Measurements from ENCODE around the gene SHROOM4. TPM values are rescaled to one million over a fixed set of nuclear protein-coding genes. Genes with fewer than 3 reads are reported as not detected.

The SHROOM4 gene
- total and polyA plus RNA-seq, 2 donors (not counting 1 experiment from before 2014, with no cell fraction given) = not detected

GRCh38 chrX:50697691-50698090 is 116.3 kb downstream of the SHROOM4 start:
- TF ChIP-seq, protein P1, sequence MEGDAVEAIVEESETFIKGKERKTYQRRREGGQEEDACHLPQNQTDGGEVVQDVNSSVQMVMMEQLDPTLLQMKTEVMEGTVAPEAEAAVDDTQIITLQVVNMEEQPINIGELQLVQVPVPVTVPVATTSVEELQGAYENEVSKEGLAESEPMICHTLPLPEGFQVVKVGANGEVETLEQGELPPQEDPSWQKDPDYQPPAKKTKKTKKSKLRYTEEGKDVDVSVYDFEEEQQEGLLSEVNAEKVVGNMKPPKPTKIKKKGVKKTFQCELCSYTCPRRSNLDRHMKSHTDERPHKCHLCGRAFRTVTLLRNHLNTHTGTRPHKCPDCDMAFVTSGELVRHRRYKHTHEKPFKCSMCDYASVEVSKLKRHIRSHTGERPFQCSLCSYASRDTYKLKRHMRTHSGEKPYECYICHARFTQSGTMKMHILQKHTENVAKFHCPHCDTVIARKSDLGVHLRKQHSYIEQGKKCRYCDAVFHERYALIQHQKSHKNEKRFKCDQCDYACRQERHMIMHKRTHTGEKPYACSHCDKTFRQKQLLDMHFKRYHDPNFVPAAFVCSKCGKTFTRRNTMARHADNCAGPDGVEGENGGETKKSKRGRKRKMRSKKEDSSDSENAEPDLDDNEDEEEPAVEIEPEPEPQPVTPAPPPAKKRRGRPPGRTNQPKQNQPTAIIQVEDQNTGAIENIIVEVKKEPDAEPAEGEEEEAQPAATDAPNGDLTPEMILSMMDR (IDR thresholded peaks at IDR 0.05) = no peak
- TF ChIP-seq EZH2 (IDR thresholded peaks at IDR 0.05; ENCODE audit: borderline replicate concordance, insufficient read depth, low read depth, low read length, poor library complexity, severe bottlenecking) = no peak

GRCh38 chrX:50691820-50692219 is 122.2 kb downstream of the SHROOM4 start:
- Histone ChIP-seq H3K4me3 (ENCODE audit: control extremely low read depth in 1 of 5, extremely low read depth in 1 of 5, insufficient read depth in 1 of 5, low read depth in 2 of 5, low read length in 4 of 5) (no peak overlapping the region), H3K36me3 (replicated peaks in 1 of 2; ENCODE audit: control extremely low read depth in 1 of 2, control insufficient read depth in 1 of 2, extremely low read depth in 1 of 2, insufficient read depth in 2 of 2, low read length in 1 of 2) (no peaks in the 10 kb centered on the region), H3K79me2 (ENCODE audit: control insufficient read depth, insufficient read depth, low read length) (no peaks in the 10 kb centered on the region), H3K9ac (ENCODE audit: low read length) (no peak overlapping the region), H3K27ac (ENCODE audit: low read length in 2 of 2) (no peak overlapping the region), H2AFZ (ENCODE audit: insufficient read depth, low read depth, low read length, poor library complexity, severe bottlenecking) (no peak overlapping the region), H3K4me2 (replicated peaks; ENCODE audit: low read depth, low read length, poor library complexity, severe bottlenecking) (no peak overlapping the region), H3K27me3 (replicated peaks in 1 of 4; ENCODE audit: control extremely low read depth in 1 of 4, control insufficient read depth in 3 of 4, insufficient read depth in 4 of 4, low read length in 3 of 4) (no peaks in the 10 kb centered on the region), H4K20me1 (ENCODE audit: control insufficient read depth, insufficient read depth, low read length, poor library complexity, severe bottlenecking) (no peaks in the 10 kb centered on the region), H3K4me1 (ENCODE audit: control insufficient read depth in 2 of 2, insufficient read depth in 2 of 2, low read length in 2 of 2) (no peaks in the 10 kb centered on the region), H3K9me3 (ENCODE audit: control extremely low read depth in 1 of 3, control insufficient read depth in 2 of 3, insufficient read depth in 1 of 3, low read length in 2 of 3) (no peaks in the 10 kb centered on the region)
- intact Hi-C loops (cut with micrococcal nuclease) = loop anchor here (5.0 kb wide), 1 partner anchor 295 kb away; no protein-coding TSS in a partner anchor
- Mint-ChIP-seq H3K27me3 (peaks cover 3% of the 10 kb centered on the region), H3K27ac (no peak overlapping the region), H3K4me1 (no peaks in the 10 kb centered on the region), H3K9me3 (ENCODE audit: insufficient read depth) (no peaks in the 10 kb centered on the region), H3K4me3 (no peak overlapping the region)
- DNase-seq (peak; percentile 44), ATAC-seq (ENCODE audit: low read depth) (peak; percentile 58)
- ChIA-PET POLR2A (no interaction called here), CTCF (interaction anchor here (0.6 to 1.2 kb wide), 2 partner anchors 10 to 11 kb away, joined by 3 to 5 read pairs; no protein-coding TSS in a partner anchor)
- no peak for TF ChIP-seq EZH2 (IDR thresholded peaks at IDR 0.05; ENCODE audit: borderline replicate concordance, insufficient read depth, low read depth, low read length, poor library complexity, severe bottlenecking)
- TF ChIP-seq, protein P1 (IDR thresholded peaks at IDR 0.05) = peak; percentile 51
- no CpG with 5 or more reads among the region's 5 CpGs for WGBS (ENCODE audit: insufficient coverage)

More at GRCh38 chrX:50697691-50698090, 116.3 kb downstream of the SHROOM4 start:
- Histone ChIP-seq H3K79me2 (ENCODE audit: control insufficient read depth, insufficient read depth, low read length) (no peaks in the 10 kb centered on the region), H3K4me3 (ENCODE audit: control extremely low read depth in 1 of 5, extremely low read depth in 1 of 5, insufficient read depth in 1 of 5, low read depth in 2 of 5, low read length in 4 of 5) (no peak overlapping the region), H3K27me3 (replicated peaks in 1 of 4; ENCODE audit: control extremely low read depth in 1 of 4, control insufficient read depth in 3 of 4, insufficient read depth in 4 of 4, low read length in 3 of 4) (no peaks in the 10 kb centered on the region), H3K36me3 (replicated peaks in 1 of 2; ENCODE audit: control extremely low read depth in 1 of 2, control insufficient read depth in 1 of 2, extremely low read depth in 1 of 2, insufficient read depth in 2 of 2, low read length in 1 of 2) (no peaks in the 10 kb centered on the region), H3K9ac (ENCODE audit: low read length) (no peak overlapping the region), H3K4me1 (ENCODE audit: control insufficient read depth in 2 of 2, insufficient read depth in 2 of 2, low read length in 2 of 2) (no peaks in the 10 kb centered on the region), H2AFZ (ENCODE audit: insufficient read depth, low read depth, low read length, poor library complexity, severe bottlenecking) (no peak overlapping the region), H4K20me1 (ENCODE audit: control insufficient read depth, insufficient read depth, low read length, poor library complexity, severe bottlenecking) (no peaks in the 10 kb centered on the region), H3K27ac (ENCODE audit: low read length in 2 of 2) (no peak overlapping the region), H3K4me2 (replicated peaks; ENCODE audit: low read depth, low read length, poor library complexity, severe bottlenecking) (no peak overlapping the region), H3K9me3 (ENCODE audit: control extremely low read depth in 1 of 3, control insufficient read depth in 2 of 3, insufficient read depth in 1 of 3, low read length in 2 of 3) (no peaks in the 10 kb centered on the region)
- CTCF ChIA-PET = no interaction called here
- no peaks in the 10 kb centered on the region for H3K4me1 Mint-ChIP-seq
- DNase-seq (no peak), ATAC-seq (ENCODE audit: low read depth) (no peak)
- no peak overlapping the region for H3K27ac Mint-ChIP-seq
- no peak overlapping the region for H3K4me3 Mint-ChIP-seq
- no peaks in the 10 kb centered on the region for H3K9me3 Mint-ChIP-seq (ENCODE audit: insufficient read depth)
- H3K27me3 Mint-ChIP-seq = peaks cover 9% of the 10 kb centered on the region
- WGBS (ENCODE audit: insufficient coverage) = no CpG with 5 or more reads among the region's 2 CpGs
- POLR2A ChIA-PET = no interaction called here
- intact Hi-C loops (cut with micrococcal nuclease) = no loop called here
